SW480 (cell line): ENCODE data around the gene SLC6A1.

ENCODE experiments used
- DNase-seq: peaks from one replicate; pipeline ENCODE4 v3.0.0-alpha.2; 2016; ENCODE audit warnings: low spot score

SLC6A1 gene

GRCh38 chr3:10993729-10994065 lies 1.1 kb downstream of the SLC6A1 start:
- no peak for DNase-seq

DNA sequence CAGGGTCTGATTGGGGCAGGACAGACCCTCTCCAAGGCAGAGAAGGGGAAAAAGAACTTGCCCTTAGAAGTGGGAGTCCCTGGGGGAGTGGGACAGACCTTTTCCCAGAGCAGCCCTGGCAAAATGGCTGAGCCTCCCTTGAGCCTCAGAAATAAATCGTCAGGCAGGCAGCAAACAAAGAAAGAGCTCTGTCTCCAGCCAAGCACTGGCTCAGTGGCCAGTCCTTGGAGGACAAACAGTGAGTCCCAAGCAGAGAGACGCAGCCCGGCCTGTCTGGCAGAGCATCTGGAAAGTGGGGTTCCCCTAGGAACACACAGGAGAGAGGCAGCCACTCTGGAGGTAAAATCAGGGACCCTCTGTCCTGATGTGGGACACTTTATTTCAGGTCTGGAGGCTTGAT lies 1.8 kb downstream of the SLC6A1 start:
- DNase-seq: no peak

- DNase-seq: no peak
Observed at GRCh38 chr3:10995871-10996270, 3.3 kb downstream of the SLC6A1 start.

DNA sequence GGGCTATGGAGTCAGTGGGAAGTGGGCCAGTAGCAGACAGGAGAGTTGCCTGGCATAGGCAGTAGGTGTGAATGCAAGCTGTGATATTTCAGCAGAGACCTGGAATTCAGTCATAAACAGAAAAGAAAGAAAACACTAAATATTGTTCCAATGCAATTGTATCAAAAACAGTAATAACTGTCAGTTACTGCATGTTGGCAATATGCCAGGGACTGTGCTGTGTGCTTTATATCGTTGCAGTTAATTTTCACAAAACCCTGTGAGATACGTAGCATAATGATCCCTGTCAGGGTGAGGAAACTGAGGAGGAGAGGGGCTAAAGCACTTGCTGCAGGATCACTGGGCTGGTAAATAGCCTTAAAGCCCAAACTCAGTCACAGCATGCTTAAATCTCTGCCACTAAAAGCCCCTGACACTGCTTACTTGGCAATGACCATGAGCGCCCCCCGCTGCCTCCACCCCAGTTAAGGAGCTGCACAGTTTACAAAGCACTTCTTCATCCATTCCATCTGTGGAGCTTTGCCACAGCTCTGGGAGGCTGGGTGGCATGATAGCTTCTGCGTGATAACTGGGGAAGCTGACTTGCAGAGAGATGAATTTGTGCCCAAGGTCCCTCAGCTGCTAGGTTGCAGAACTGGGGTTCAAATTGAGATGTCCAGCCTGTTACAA lies 3.9 kb downstream of the SLC6A1 start:
- DNase-seq: no peak

- no peak for DNase-seq
Observed at GRCh38 chr3:10997196-10997595, 4.6 kb downstream of the SLC6A1 start.

DNA sequence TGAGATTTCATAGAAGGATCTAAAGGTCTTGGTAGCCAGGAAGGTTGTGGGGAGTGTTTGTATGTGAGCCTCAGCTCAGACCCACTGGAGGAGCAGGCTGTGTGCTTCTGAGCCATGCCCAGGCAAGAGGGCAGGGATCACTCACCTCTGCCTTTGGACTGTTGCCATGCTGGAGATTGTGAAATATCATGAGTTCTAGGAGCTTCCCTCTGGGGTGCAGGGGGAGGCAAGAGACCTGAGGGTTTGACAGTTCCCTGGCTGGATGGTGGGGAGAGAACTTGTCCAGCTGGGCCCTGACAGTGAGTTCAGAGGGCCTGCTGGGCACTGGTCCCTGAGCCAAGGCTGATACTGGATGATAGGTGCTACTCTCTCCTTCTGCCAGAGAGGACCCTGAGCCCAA lies 6.0 kb downstream of the SLC6A1 start:
- DNase-seq: no peak

DNA sequence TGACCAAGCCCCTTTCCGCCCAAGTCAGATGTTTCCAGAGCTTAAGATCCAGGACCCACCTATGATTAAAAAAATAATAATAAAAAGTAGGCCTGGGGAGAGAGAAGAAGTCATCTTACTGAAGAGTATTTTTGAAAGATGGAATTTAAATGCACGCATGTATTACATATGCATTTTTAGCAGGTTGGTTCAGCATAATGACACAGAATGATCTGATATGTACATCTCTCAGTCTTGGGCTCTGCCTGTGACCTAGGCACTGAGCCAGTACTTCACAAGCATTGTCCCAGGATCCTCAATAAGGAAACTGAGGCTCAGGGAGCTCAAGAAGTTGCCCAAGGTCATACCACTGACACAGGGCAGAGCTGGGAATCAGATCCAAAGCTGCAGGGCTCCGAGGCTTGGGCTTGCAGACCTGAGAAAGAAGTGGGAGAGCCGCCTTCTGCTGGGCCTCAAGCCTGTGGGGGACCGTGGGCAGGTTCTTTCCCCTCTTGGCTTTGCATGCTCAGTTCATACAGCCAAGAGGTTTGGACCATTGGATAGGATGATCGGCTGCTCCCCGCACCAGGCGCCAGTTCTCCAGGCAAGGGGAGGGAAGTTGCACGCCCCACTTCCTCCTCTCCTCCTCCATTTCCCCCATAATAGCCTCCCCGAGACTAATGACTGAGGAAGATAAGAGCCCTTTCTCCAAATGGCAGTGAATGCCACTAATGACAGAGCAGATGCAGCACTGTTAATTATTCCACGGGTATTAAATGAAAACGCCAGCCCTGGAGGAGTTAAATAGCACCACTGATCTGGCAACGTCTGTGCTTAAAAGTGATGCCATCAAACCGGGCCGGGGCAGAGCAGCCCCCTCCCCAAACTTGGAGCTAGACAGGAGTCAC lies 6.9 kb downstream of the SLC6A1 start:
- no peak for DNase-seq

- no peak for DNase-seq
Observed at GRCh38 chr3:11000528-11000927, 8.0 kb downstream of the SLC6A1 start.

GRCh38 chr3:11001020-11001657 lies 8.6 kb downstream of the SLC6A1 start:
- DNase-seq: no peak

GRCh38 chr3:11001658-11002021 lies 9.1 kb downstream of the SLC6A1 start:
- DNase-seq: no peak

GRCh38 chr3:11002371-11002807 lies 9.8 kb downstream of the SLC6A1 start:
- DNase-seq: no peak

DNA sequence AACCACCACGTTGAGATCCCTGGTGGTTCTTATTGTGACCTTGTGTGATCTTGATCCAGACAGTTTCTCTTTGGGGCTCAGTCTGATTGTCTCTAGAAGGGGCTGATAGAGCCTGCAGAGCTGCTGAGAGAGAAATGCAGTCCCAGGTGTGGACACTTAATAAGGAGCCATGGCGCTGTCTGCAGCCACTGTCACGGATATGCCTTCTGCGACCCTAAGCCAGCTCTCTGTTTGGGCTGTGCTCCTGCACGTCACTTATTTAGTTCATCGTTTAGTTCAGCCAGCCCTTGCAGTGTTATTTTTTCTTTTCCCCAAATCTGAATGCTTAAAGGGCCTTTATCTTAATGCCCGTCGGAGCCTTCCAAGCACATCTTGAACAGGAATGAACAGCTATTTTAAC lies 12.0 kb downstream of the SLC6A1 start:
- no peak for DNase-seq

DNA sequence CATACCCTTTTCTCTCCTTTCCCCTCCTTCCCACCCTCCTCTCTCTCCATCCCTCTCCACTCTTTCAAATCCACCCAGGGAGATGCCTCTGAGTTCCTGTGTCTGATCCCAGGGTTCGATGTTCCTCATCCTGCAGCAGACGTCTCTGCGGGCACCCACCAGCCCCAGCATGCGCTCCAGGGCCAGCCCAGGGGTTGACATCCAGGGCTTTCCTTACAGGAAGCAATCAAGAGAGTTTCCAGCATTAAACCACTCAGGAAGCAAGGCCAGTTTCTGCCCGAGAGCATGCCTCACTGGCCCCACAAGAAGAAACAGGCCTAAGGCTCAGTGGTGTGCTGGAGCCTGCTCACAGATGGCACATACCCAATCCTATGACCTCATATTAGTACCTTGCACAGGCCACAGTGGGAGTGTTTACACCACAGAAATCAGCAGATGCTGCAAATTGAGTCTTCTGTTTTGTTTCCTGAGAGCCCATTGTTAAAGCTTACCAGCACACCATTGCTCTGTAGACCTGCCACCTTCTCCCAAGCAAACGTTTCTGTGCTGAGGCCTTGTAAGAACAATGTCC lies 13.2 kb downstream of the SLC6A1 start:
- no peak for DNase-seq

DNA sequence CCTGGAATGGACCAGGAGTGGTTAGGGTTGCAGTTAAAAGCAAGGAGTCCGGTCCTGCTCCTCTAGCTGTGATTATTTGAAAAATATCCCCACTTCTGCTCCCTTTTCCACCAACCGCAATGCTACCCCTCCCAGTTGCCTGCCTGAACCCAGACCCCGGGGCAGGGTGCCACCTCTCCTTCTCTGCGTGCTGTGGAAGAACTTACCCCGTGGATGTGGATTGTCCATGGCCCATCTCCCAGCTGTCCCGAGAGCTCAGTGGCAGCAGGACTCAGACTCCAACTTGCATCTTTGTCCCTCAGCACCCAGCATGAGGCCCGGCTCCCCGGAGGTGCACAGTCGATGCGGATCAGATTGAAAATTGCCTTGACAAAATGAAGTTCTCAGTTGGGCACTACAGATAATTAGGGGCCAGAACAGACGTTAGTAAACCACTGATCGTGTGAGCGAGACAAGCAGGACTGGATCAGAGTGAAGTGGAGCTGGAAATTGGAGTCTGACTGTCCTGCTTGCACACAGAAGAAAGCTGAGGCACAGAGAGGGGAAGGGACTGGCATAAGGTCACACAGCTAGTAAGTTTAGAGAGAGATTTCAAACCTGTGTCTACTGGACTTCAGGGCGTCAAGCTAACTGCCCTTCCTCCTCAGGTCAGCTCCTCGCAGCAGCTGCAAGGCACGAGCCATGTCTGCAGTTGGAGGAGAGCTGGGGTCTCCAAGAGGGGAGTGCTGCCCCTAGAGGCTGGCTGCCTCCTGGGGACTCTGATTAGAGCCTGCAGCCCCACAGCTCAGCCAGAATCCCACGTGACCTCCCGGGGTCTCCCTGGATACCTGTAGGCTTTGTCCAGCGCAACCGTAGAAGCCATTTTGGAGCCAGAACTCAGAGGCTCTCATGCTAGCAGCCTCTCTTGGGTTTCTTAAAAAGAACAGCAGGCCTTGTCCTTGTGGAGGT lies 14.7 kb downstream of the SLC6A1 start:
- no peak for DNase-seq

- DNase-seq: no peak
Observed at GRCh38 chr3:11009898-11010297, 17.4 kb downstream of the SLC6A1 start.

- no peak for DNase-seq
Observed at GRCh38 chr3:11010426-11011165, 18.0 kb downstream of the SLC6A1 start.

DNA sequence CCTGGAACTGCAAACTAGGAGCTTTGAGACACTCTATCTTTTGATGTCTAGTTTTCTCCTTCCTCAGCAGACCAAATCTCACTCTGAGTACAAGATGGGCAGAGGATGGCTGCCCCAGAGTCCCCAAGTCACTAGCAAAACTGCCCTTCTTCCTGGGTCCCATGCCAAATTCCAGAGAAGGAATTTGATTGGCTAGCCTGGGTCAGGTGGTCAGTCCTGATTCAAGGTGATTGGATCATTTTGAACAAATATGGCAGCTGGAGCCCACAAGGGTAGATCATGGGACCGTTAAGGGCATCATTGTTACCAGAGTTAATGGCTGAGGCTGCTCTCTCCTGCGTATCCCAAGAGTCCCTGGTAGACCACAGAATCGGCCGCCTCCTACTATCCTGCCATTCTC lies 21.7 kb downstream of the SLC6A1 start:
- DNase-seq: no peak

DNA sequence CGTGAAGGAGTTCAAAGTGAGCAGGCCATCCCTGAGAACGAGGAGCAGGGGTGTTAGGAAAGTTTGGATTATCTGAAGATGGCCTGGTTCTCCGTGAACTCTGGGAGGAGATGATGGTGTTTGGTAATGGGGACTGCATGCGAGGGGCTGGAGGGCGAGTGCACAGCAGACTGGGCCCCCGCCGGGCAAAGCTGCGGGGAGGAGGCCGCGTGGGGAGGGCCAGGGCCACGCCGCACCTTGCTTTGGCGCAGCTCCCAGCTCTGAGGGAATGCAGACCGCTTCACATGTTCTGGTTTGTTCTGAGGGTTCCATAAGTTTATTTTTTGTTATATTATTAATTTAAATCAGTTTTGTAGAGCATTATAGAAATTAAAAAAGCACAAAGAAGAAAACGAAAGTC lies 22.2 kb downstream of the SLC6A1 start:
- no peak for DNase-seq

GRCh38 chr3:11015369-11015768 lies 22.8 kb downstream of the SLC6A1 start:
- DNase-seq: no peak

- DNase-seq: no peak
Observed at GRCh38 chr3:11016727-11017126, 24.2 kb downstream of the SLC6A1 start.
